GM18868 (cell line): ENCODE measurements around the gene SPPL2C.
"Not testable (repeated sequence)": the region's sequence is repeated elsewhere in the genome, so short reads cannot be mapped to it uniquely, and the experiment has no call there.

Experiments used
- ATAC-seq: cut with Tn5 transposase; IDR thresholded peaks from one replicate; pipeline ENCODE4 v1.9.1; 2021; ENCODE audit warnings: mild to moderate bottlenecking, moderate library complexity; ENCODE audit not compliant: unreplicated experiment

SPPL2C gene

GRCh38 chr17:45848868-45849535, 4.3 kb downstream of the SPPL2C start:
- ATAC-seq: no peak

- ATAC-seq: no peak
Observed at GRCh38 chr17:45849536-45849990, 4.9 kb downstream of the SPPL2C start.

GRCh38 chr17:45850011-45850410, 5.3 kb downstream of the SPPL2C start:
- no peak for ATAC-seq

GRCh38 chr17:45850468-45850867, 5.8 kb downstream of the SPPL2C start:
- no peak for ATAC-seq

- no peak for ATAC-seq
Observed at GRCh38 chr17:45851022-45851421, 6.3 kb downstream of the SPPL2C start.

GRCh38 chr17:45851464-45851863, 6.8 kb downstream of the SPPL2C start:
- no peak for ATAC-seq

- ATAC-seq: no peak
Observed at GRCh38 chr17:45851873-45852272, 7.2 kb downstream of the SPPL2C start.

GRCh38 chr17:45852535-45853297, 8.0 kb downstream of the SPPL2C start:
- ATAC-seq: no peak

- ATAC-seq: no peak
Observed at GRCh38 chr17:45854209-45854608, 9.5 kb downstream of the SPPL2C start.

GRCh38 chr17:45855691-45856336, 11.1 kb downstream of the SPPL2C start:
- no peak for ATAC-seq

- no peak for ATAC-seq
Observed at GRCh38 chr17:45857977-45858708, 13.5 kb downstream of the SPPL2C start.

- no peak for ATAC-seq
Observed at GRCh38 chr17:45861165-45861564, 16.5 kb downstream of the SPPL2C start.

- ATAC-seq: not testable (repeated sequence)
Observed at GRCh38 chr17:45862127-45862526, 17.4 kb downstream of the SPPL2C start.

- no peak for ATAC-seq
Observed at GRCh38 chr17:45863857-45864654, 19.4 kb downstream of the SPPL2C start.

- no peak for ATAC-seq
Observed at GRCh38 chr17:45867171-45867570, 22.5 kb downstream of the SPPL2C start.

- ATAC-seq: no peak
Observed at GRCh38 chr17:45867702-45868101, 23.0 kb downstream of the SPPL2C start.

GRCh38 chr17:45868276-45868675, 23.6 kb downstream of the SPPL2C start:
- no peak for ATAC-seq

GRCh38 chr17:45869676-45870341, 25.1 kb downstream of the SPPL2C start:
- ATAC-seq: no peak

- no peak for ATAC-seq
Observed at GRCh38 chr17:45870342-45870974, 25.8 kb downstream of the SPPL2C start.
